A549 (cell line): ENCODE measurements around the gene LAMC2.

ENCODE experiments used
- CEBPB ChIP-seq, 2 experiments: fragments of >200 bp in 1 of 2; sonication (Bioruptor Twin) in 1 of 2; formaldehyde crosslinking in 1 of 2; IDR thresholded peaks; 2 replicates each; pipeline ENCODE4 v1.6.1; 2012 to 2016
- EP300 ChIP-seq, 2 experiments: fragments of >200 bp; sonication (Bioruptor Twin); formaldehyde crosslinking; IDR thresholded peaks; 2 replicates in 1 of 2; 3 replicates in 1 of 2; pipeline ENCODE4 v1.6.1; 2016 to 2017
- FOSL2 ChIP-seq, 2 experiments: fragments of 450-650 bp in 1 of 2; fragments of >200 bp in 1 of 2; sonication (Bioruptor Twin) in 1 of 2; formaldehyde crosslinking; IDR thresholded peaks; 2 replicates each; pipeline versions ENCODE4 v1.5.0 to v1.6.1; 2016 to 2020; ENCODE audit warnings: mild to moderate bottlenecking in 1 of 2, moderate library complexity in 1 of 2
- HDAC2 ChIP-seq: fragments of 200-600 bp; sonication (generic); IDR thresholded peaks from 2 replicates; pipeline ENCODE4 v1.6.1; 2016
- JUNB ChIP-seq: fragments of >200 bp; sonication (Bioruptor Twin); formaldehyde crosslinking; IDR thresholded peaks from 2 replicates; pipeline ENCODE4 v1.6.1; 2016
- KDM1A ChIP-seq: fragments of 200-600 bp; sonication (generic); IDR thresholded peaks from 2 replicates; pipeline ENCODE4 v1.6.1; 2016; ENCODE audit warnings: low read depth, mild to moderate bottlenecking
- POLR2A ChIP-seq: IDR thresholded peaks from 2 replicates; pipeline ENCODE4 v1.6.1; 2012; ENCODE audit warnings: mild to moderate bottlenecking, low read length
- SMC3 ChIP-seq: fragments of >200 bp; sonication (Bioruptor Twin); formaldehyde crosslinking; IDR thresholded peaks from 3 replicates; pipeline ENCODE4 v1.6.1; 2018; ENCODE audit warnings: inconsistent platforms
- TF ChIP-seq, protein P1 (sequence below): IDR thresholded peaks from 2 replicates; pipeline ENCODE4 v1.6.1; 2012
- TF ChIP-seq, protein P2 (sequence below): fragments of >200 bp; sonication (Bioruptor Twin); formaldehyde crosslinking; IDR thresholded peaks from 3 replicates; pipeline ENCODE4 v1.5.1; 2016
- TF ChIP-seq, protein P3 (sequence below): fragments of 250-450 bp; sonication (Bioruptor Pico); IDR thresholded peaks from 2 replicates; pipeline ENCODE4 v1.5.0; 2020; ENCODE audit warnings: low read depth, mild to moderate bottlenecking, moderate library complexity
- TF ChIP-seq, protein P4 (sequence below): fragments of 200-600 bp; sonication (generic); IDR thresholded peaks from 2 replicates; pipeline ENCODE4 v1.6.1; 2016; ENCODE audit warnings: antibody characterized with exemption, mild to moderate bottlenecking, moderate library complexity

DNA sequence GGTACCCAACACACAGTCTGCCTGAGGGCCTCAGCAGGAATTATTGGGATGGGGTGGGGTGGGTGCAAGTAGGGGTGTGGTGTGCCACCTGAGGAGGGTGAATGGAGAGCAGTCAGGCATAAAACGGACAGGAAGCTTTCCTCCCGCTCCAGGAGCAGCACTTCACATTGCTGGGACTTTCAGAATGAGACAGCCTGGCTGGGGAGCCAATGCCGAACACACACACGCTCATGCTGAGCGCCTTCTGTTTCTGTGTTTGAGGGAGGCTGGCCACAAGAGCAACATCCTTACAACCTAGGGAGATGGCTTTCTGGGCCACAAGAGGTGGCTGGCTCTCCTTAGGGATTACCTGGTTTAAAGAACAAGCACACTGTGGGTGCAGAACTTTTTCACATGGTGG lies 98.0 kb downstream of the LAMC2 start:
- no peak for TF ChIP-seq POLR2A
- no peak for TF ChIP-seq SMC3
- TF ChIP-seq, protein P1, sequence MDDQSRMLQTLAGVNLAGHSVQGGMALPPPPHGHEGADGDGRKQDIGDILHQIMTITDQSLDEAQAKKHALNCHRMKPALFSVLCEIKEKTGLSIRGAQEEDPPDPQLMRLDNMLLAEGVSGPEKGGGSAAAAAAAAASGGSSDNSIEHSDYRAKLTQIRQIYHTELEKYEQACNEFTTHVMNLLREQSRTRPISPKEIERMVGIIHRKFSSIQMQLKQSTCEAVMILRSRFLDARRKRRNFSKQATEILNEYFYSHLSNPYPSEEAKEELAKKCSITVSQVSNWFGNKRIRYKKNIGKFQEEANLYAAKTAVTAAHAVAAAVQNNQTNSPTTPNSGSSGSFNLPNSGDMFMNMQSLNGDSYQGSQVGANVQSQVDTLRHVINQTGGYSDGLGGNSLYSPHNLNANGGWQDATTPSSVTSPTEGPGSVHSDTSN, result no peak
- TF ChIP-seq, protein P2, sequence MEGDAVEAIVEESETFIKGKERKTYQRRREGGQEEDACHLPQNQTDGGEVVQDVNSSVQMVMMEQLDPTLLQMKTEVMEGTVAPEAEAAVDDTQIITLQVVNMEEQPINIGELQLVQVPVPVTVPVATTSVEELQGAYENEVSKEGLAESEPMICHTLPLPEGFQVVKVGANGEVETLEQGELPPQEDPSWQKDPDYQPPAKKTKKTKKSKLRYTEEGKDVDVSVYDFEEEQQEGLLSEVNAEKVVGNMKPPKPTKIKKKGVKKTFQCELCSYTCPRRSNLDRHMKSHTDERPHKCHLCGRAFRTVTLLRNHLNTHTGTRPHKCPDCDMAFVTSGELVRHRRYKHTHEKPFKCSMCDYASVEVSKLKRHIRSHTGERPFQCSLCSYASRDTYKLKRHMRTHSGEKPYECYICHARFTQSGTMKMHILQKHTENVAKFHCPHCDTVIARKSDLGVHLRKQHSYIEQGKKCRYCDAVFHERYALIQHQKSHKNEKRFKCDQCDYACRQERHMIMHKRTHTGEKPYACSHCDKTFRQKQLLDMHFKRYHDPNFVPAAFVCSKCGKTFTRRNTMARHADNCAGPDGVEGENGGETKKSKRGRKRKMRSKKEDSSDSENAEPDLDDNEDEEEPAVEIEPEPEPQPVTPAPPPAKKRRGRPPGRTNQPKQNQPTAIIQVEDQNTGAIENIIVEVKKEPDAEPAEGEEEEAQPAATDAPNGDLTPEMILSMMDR, result no peak
- TF ChIP-seq HDAC2, result no peak
- TF ChIP-seq, protein P3, sequence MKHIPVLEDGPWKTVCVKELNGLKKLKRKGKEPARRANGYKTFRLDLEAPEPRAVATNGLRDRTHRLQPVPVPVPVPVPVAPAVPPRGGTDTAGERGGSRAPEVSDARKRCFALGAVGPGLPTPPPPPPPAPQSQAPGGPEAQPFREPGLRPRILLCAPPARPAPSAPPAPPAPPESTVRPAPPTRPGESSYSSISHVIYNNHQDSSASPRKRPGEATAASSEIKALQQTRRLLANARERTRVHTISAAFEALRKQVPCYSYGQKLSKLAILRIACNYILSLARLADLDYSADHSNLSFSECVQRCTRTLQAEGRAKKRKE (CRISPR knock-in tag), result no peak
- TF ChIP-seq CEBPB (IDR thresholded peaks at IDR 0.05), result no peak
- TF ChIP-seq KDM1A, result no peak
- TF ChIP-seq JUNB, result no peak
- no peak for TF ChIP-seq FOSL2 (IDR thresholded peaks at IDR 0.05)
- TF ChIP-seq FOSL2 (CRISPR knock-in tag; IDR thresholded peaks at IDR 0.05), result no peak
- no peak for TF ChIP-seq EP300 (IDR thresholded peaks at IDR 0.05)
- TF ChIP-seq, protein P4, sequence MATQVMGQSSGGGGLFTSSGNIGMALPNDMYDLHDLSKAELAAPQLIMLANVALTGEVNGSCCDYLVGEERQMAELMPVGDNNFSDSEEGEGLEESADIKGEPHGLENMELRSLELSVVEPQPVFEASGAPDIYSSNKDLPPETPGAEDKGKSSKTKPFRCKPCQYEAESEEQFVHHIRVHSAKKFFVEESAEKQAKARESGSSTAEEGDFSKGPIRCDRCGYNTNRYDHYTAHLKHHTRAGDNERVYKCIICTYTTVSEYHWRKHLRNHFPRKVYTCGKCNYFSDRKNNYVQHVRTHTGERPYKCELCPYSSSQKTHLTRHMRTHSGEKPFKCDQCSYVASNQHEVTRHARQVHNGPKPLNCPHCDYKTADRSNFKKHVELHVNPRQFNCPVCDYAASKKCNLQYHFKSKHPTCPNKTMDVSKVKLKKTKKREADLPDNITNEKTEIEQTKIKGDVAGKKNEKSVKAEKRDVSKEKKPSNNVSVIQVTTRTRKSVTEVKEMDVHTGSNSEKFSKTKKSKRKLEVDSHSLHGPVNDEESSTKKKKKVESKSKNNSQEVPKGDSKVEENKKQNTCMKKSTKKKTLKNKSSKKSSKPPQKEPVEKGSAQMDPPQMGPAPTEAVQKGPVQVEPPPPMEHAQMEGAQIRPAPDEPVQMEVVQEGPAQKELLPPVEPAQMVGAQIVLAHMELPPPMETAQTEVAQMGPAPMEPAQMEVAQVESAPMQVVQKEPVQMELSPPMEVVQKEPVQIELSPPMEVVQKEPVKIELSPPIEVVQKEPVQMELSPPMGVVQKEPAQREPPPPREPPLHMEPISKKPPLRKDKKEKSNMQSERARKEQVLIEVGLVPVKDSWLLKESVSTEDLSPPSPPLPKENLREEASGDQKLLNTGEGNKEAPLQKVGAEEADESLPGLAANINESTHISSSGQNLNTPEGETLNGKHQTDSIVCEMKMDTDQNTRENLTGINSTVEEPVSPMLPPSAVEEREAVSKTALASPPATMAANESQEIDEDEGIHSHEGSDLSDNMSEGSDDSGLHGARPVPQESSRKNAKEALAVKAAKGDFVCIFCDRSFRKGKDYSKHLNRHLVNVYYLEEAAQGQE, result no peak
